ENCODE measurements around the gene C1QTNF12. TPM values are rescaled to one million over a fixed set of nuclear protein-coding genes. Genes with fewer than 3 reads are reported as not detected.

Gene C1QTNF12
- polyA plus RNA-seq, 1 donor: 3.6 TPM

DNA sequence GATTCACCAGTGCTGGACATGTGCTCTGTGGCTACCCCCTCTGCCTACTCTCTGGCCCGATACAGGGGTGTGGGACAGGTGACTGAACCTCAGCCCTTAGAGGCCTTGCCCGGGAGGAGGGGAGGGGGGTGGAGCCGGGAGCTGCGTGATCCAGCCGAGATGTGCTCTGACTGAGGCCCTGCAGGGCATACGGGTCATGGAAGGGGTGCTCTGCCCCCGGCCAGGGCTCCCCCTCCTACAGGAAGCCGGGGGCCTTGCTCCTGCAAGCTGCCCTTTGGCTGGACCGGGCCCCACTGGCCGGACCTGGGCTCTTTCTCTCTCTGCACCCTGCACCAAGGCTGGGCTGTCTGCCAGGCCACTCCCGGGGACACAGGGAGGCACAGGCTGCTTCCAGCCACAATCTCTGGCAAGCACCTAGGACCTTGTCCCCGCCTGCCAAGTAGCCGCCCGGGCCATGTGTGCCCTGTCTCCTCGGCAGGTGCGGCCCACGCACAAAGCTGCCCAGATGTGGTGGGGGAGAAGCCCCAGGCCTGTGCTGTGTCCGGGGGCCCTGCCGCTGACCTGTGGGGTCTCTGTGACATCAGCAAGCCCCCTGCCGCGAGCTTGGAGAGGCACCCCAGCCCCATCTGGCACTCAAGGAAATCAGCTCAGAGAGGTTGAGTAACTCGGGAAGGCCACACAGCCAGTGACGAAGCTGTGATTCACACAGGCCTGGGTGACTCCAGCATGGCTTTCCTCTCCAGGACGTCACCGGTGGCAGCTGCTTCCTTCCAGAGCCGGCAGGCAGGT is 35.2 kb upstream of the C1QTNF12 start:
- no peak for DNase-seq

DNA sequence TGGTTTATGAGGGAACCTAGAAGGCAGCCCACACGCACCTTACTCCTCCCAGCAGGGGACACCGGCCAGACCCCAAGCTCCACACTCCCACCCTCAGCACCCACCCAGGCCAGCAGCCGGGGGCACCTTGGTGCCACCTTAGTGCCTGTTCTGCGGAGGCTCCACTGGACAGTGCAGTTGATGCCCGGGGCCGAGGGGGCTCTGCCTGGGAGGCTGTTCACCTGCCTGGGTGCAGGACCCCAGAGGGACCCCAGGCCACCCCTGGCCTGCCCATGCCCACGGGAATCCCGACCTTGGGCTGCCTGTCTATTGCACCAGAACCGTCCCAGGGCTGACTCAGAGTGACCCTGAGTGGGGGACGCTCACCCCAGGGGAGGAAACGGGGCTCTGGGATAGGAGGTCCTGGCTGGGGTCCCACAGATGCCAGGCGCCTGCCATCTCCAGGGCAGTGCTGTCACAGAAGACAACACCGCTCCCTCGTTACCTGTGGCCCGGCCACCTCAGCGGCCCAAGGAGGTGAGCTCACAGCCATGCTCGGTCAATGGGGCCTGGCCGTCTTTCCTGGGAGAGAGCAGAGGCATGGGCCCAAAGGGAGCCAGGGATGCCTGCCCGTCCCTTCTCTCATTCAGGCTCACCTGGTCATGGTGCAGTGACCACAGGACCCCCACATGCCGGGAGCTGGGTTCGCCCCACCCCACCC is 34.4 kb upstream of the C1QTNF12 start:
- DNase-seq: no peak

DNA sequence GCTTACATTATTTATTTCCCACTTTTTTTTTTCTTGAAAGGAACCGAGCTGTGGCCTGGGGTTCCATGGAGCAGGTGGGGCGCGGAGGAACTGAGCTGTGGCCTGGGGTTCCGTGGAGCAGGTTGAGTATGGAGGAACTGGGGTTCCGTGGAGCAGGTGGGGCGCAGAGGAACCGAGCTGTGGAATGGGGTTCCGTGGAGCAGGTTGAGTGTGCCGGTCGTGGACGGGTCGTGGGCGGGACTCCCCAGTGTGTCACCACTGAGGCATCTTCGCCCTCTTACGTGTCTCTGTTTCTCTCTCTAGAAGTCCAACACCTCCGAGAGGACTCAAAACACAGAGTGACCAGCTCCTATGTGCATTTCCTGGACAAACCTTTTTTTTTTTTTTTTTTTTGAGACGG is 32.5 kb upstream of the C1QTNF12 start:
- DNase-seq: no peak

GRCh38 chr1:1278620-1279019 is 32.1 kb upstream of the C1QTNF12 start:
- no peak for DNase-seq

DNA sequence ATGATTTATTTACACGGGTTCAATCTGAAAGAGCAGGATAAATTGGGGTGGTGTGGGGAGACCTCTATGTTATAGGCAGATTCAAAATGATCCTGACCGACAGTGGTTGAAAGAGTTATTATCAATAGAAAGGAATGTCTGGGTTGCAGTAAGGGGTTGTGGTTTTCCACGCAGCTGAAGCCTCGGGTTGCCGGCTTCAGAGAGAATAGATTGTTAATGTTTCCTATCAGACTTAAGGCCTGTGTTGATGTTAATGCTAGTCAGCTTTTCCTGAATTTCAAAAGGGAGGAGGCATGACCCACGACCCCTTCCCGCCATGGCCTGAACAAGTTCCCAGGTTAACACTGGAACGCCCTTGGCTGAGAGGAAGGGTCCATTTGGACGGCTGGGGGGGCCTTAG is 29.3 kb upstream of the C1QTNF12 start:
- DNase-seq: no peak

DNA sequence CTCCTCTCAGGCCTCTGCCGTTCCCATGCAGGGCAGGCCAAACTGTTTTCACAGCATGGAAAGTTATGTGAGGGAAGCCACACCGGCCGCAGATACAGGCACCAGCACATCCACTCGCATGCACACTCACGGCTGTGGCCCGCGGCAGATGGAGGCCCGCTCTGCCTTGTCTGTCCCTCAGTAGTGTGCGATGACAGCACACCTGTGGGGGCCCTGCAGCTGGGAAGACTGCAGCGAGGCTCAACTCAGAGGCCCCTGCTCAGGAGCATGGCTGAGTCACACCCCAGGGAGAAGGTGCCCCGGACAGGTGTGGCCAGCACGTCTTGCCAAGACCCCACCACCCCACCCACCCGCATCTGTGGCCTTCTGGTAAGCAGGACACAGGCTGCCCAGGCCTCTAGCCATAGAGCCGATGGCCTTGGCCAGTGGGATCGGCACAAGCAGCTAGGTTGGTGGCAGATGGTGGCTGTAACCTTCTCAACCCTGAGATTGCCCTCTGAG is 28.5 kb upstream of the C1QTNF12 start:
- no peak for DNase-seq

DNA sequence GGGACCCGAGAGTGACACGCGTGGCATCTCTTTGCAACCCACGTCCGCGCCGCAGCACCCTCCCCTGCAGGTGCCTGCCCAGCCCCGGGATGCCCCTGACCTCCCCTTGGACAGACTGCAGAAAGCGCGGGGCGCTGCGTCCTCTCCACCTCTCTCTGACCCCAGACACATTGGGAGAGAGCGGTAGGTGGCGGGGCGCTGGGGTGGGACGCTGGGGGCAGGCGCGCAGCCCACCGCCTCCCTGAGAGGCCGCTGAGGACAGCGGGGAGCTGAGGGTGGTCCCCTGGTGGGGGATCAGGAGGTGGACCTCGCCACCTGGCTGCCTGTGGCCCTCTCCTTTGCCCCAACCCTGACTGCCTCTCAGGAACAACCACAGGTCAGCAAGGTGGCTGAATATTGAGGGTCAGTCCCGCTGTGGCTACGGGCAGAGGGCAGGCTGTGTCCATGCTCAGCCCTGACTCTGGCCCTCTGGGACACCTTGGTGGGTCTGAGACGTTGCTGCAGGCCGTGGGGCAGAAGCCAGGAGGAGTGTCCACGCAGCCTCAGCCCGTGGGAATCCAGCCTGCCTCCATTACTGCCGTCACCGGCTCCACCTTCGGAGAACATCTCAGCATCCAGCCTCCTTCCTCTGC is 27.9 kb upstream of the C1QTNF12 start:
- no peak for DNase-seq

- peak; percentile 93 for DNase-seq
Observed at GRCh38 chr1:1273512-1274298, 27.2 kb upstream of the C1QTNF12 start, which contains the start of gene UBE2J2. TSS of gene UBE2J2 (minus strand) at chr1:1273854. CDS start at chr1:1267992, 5,862 bp downstream.

DNA sequence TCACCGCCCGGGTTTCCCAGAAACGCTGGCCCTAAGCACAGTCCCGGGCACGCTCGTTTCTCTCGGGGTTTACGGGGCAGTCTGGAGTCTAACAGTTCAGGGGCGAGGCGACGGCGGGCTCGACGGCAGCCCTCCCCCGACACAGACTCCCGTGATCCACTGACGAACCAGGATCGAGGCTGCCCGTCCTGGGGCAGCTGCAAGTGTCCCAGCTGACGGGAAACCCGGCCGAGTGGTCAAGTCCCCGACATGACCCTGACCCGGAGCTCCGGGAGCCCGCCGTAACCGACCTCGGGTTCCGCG is 26.6 kb upstream of the C1QTNF12 start:
- DNase-seq: no peak

GRCh38 chr1:1272341-1273208 is 26.1 kb upstream of the C1QTNF12 start:
- DNase-seq: no peak

DNA sequence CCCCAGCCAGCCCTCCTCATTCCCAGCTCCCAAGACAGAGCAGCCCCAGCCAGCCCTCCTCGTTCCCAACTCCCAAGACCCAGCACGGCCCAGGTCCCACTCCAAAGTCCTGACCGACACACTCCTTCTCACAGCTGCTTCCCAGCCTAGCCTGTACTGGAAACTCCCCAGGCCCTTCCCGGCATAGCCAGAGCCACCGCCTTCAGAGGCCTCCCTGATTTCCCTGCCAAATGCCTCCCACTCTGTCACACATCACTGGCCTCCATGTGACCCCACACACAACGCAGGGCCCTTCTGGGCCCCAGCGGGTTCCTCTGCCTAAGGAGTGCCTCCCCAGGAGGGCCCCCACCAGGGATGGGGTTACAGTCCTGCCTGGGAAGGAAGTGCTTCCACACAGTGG is 24.3 kb upstream of the C1QTNF12 start:
- no peak for DNase-seq

- no peak for DNase-seq
Observed at GRCh38 chr1:1268284-1268682, 21.8 kb upstream of the C1QTNF12 start.

DNA sequence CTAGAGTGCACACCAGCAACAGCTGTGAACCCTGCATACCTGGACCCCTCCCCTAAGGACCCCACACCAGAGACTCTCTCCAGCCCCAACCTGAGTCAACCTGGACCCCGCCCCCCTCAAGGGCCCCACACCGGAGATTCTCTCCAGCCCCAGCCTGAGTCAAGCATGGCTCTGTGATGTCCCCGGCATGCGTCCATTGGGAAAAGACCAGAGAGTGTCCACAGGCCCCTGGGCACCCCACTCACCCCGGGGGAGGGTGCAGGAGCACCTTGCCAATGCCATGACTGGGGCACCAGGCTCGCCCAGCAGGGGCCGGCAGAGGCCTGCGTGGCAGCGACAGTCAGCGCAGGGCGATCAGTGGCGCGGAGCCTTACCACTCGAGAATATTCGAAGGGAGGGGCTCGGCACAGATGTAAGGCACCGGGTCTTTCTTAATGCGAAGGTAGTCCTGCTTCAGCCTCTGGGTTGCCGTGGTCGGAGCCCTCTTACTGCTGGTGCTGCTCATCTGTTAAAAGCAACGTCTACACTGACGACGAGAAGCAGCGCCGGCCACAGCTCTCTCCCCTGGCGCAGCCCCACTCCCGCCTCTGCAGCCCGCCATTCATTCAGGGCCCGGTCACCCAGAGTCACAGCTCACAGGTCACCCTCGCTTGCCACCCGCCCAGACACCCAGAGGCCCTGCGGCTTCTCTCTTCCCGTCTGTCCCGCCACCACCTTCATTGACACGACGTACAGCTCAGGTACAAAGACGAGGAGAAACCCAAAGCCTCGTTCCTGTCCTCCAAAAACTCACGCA is 21.2 kb upstream of the C1QTNF12 start:
- no peak for DNase-seq

DNA sequence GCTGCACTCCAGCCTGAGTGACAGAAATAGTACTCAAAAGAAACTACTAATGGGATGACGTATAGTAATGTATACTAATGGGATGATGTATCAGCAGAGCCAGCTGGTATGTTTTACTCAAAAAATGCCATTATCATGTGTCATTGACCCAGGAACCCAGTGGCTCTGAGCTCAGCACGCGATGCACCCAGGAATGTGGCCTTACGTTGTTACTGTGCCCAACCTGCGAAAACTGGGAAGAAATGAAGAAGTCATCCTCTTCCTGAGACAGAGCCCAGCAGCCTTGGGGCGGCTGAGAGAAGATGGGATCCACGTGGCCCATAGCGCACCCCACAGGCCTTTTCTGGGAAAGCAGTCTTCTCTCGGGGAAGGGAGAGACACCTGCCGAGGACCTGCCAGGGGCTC is 18.3 kb upstream of the C1QTNF12 start:
- DNase-seq: no peak

DNA sequence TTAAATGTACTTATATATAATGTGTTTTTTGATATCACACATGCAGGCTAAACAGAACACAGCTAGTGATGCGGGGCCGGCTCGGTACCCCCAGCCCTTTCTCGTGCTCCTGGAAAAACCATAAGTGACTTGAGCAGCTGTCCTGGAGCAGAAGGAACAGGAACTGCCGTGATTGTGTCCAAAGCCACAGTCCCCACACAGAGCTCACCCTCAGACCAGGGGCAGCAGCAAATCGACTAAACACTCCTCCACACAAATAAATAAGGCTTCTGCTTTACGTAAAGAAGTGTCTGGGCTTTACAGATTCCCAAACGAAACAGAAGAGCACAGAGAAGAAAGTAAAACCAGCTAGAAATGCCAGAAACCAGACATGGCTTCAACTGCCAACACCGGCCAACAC is 17.5 kb upstream of the C1QTNF12 start:
- no peak for DNase-seq

- DNase-seq: no peak
Observed at GRCh38 chr1:1262758-1263157, 16.2 kb upstream of the C1QTNF12 start.

DNA sequence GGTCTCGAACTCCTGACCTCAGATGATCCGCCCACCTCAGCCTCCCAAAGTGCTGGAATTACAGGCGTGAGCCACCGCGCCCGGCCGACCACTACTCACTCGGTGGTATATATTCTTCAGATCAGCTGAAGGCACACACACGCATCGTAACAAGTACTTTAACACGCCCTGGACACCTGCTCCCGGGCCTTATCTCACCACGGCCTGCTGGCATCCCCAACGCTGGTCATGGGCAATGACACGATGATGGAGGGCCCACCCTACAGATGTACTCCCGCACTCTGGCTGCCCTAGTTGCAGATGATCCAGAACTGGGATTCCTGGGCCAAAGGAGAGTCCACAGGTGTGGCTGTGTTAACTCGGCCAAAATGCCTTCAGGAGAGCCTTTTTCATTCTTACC is 15.5 kb upstream of the C1QTNF12 start:
- DNase-seq: no peak

- no peak for DNase-seq
Observed at GRCh38 chr1:1260843-1261560, 14.5 kb upstream of the C1QTNF12 start.

- no peak for DNase-seq
Observed at GRCh38 chr1:1259951-1260600, 13.6 kb upstream of the C1QTNF12 start.

GRCh38 chr1:1259540-1259939 is 13.0 kb upstream of the C1QTNF12 start:
- DNase-seq: no peak

All from hindlimb muscle (tissue), 1 donor.